ENCODE results near the gene CASP3. TPM values are rescaled to one million over a fixed set of nuclear protein-coding genes. Genes with fewer than 3 reads are reported as not detected.
"Not testable (repeated sequence)": the region's sequence is repeated elsewhere in the genome, so short reads cannot be mapped to it uniquely, and the experiment has no call there.

Gene CASP3
- total RNA-seq, 1 experiment from 2014 or later = 63.6 TPM

- no peak for DNase-seq (ENCODE audit: extremely low read depth, low read depth)
These were observed 50.3 kb downstream of the CASP3 start for GRCh38 chr4:184598753-184599491.

GRCh38 chr4:184596617-184597185, 52.5 kb downstream of the CASP3 start:
- DNase-seq (ENCODE audit: extremely low read depth, low read depth) = no peak

GRCh38 chr4:184596044-184596616, 53.1 kb downstream of the CASP3 start:
- DNase-seq (ENCODE audit: extremely low read depth, low read depth) = no peak

- DNase-seq (ENCODE audit: extremely low read depth, low read depth) = no peak
These were observed 53.8 kb downstream of the CASP3 start for GRCh38 chr4:184595430-184595829.

- no peak for DNase-seq (ENCODE audit: extremely low read depth, low read depth)
These were observed 55.8 kb downstream of the CASP3 start for GRCh38 chr4:184593461-184593860.

GRCh38 chr4:184591747-184592270, 57.4 kb downstream of the CASP3 start:
- DNase-seq (ENCODE audit: extremely low read depth, low read depth) = not testable (repeated sequence)

GRCh38 chr4:184591070-184591677, 58.1 kb downstream of the CASP3 start:
- no peak for DNase-seq (ENCODE audit: extremely low read depth, low read depth)

- DNase-seq (ENCODE audit: extremely low read depth, low read depth) = no peak
These were observed 59.1 kb downstream of the CASP3 start for GRCh38 chr4:184590196-184590595.

- no peak for DNase-seq (ENCODE audit: extremely low read depth, low read depth)
These were observed 60.4 kb downstream of the CASP3 start for GRCh38 chr4:184588893-184589292.

GRCh38 chr4:184587701-184588100, 61.5 kb downstream of the CASP3 start:
- no peak for DNase-seq (ENCODE audit: extremely low read depth, low read depth)

- no peak for DNase-seq (ENCODE audit: extremely low read depth, low read depth)
These were observed 62.0 kb downstream of the CASP3 start for GRCh38 chr4:184587221-184587620.

- no peak for DNase-seq (ENCODE audit: extremely low read depth, low read depth)
These were observed 65.3 kb downstream of the CASP3 start for GRCh38 chr4:184583738-184584502.

Other genes with a start within 250 kb of the CASP3 start
- gene IRF2, start 174.9 kb downstream of the CASP3 start, total RNA-seq (2014; rRNA removed; shearing (Covaris generic)) = 22.6 and 27.2 TPM in 2 replicates
- 12.8 and 20.6 TPM in 2 replicates for gene PRIMPOL, start 291 bp upstream of the CASP3 start, total RNA-seq (2014; rRNA removed; shearing (Covaris generic))
- 33.9 and 36.9 TPM in 2 replicates for gene CENPU, start 84.6 kb upstream of the CASP3 start, total RNA-seq (2014; rRNA removed; shearing (Covaris generic))
- 27.0 and 28.9 TPM in 2 replicates for gene ACSL1, start 176.5 kb upstream of the CASP3 start, total RNA-seq (2014; rRNA removed; shearing (Covaris generic))